ENCODE data around the gene IL12RB2.
"Not testable (repeated sequence)": the region's sequence is repeated elsewhere in the genome, so short reads cannot be mapped to it uniquely, and the experiment has no call there.

The IL12RB2 gene

GRCh38 chr1:67401443-67401842, 93.8 kb downstream of the IL12RB2 start:
- no peak for DNase-seq

DNA sequence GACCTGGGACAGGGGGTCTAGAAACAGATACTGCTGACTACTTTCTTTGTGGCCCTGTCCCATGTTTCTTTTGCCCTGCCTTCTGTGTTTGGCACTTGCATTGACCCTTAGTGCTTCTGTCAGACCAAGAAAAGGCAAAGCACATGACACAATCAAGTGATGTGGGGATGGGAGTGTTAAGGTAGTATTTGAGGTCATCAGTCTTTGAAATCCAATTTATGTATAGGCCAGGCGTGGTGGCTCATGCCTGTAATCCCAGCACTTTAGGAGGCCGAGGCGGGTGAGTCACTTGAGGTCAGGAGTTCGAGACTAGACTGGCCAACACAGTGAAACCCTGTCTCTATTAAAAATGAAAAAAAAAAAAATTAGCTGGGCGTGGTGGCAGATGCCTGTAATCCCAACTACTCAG, 96.5 kb downstream of the IL12RB2 start:
- no peak for DNase-seq

DNA sequence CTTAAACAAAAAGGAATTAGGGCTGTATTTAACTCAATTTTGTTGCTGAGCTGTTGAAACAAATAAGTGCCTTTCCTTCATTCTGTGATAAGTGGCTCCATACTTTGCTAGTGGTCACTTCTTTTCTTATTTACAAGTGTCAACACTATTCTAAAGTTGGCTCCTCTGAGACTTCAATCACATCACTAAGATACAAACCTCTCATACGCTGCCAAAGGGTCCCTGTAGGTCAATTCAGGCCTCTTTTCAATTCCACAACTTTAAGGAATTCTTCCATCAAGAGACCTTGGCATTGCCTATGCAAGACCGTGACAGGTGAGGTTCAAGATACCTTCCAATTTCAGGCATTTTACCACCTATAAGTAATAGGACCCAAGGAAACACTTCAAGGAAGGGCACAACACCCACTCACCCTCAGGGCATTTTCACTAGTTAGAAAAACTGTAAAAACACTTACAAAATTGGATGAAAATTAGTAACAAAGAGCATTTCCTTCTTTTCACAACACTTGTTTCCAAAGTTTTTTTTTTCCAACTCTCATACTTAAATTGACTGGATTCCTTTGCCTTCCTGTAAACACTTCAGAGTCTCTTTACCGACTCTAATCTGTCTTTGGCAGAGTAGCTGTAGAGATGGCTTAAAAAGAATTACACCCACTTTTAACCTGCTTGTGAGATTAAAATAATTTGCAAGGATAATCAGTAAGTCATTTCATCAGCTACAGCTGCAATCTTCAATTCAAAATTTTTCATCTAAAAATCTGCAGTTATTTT, 98.0 kb downstream of the IL12RB2 start:
- no peak for DNase-seq

DNA sequence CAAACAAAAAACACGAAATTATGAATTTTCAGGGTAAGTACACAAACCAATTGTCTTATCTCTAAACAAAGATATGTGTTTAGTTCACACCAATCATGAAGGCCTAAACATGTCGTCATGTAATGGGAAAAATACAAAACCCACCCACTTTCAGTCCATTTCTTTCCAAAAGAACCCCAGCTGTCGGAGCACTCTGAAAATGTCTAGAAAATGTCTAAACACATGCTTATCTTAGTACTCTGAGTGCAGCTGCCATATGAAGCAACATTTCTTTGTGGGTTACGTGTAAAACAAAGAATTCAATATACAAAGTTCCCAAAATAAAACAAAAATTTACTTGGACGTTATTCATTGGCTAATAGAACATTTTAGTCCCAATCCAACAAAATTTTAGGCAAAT, 99.8 kb downstream of the IL12RB2 start:
- no peak for DNase-seq

- DNase-seq = no peak
Observed at GRCh38 chr1:67408148-67408547, 100.5 kb downstream of the IL12RB2 start.

- DNase-seq = not testable (repeated sequence)
Observed at GRCh38 chr1:67413101-67413500, 105.4 kb downstream of the IL12RB2 start.

DNA sequence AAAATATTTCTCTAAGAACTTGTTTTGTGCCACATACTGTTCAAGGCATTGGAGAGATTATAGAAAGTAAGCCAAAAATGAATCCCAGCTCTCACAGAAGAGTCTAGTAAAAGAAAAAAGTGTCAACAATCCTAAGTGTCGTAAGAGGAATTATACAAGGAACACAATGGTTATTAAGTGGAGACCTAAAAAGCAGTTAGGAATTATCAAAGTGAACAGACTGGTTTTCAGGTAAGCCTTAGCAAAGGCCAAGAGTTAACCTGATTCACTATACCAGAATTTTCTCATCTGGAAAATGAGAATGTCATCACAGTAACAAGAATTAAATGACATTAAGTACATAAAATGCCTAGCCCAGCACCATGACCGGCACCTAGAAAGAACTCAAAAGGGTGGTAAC, 106.9 kb downstream of the IL12RB2 start:
- DNase-seq = no peak

DNA sequence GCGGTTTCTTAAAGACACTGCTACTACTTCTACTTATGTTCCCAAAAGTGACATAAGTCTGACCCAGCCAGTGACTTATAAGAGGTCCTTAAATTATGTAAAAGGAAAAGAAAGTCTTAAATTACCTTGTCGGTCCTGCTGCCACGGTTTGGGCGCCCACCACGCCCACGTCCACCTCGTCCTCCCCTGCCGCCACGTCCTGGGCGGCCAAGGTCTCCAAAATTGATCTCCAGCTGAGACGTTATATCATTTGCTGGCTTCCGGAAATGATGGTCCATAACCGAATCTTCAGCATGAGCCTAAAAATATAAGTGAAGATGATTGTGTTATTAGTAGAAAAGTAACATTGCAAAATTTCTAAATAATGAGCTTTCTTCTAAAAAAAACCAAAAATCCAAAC, 107.4 kb downstream of the IL12RB2 start:
- DNase-seq = no peak

DNA sequence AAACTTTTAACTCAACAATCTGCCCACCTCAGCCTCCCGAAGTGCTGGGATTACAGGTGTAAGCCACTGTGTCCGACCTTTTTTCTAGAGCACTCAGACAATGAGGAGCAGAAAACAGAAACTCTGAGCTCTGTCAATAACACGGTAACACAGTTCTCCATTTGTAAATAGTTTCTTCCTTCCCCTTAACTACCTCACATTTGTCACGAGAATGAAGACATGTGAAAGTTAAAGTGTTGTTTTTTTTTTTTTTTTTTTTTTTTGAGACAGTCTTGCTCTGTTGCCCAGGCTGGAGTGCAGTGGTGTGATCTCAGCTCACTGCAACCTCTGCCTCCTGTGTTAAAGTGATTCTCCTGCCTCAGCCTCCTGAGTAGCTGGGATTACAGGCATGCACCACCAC, 110.1 kb downstream of the IL12RB2 start:
- not testable (repeated sequence) for DNase-seq

GRCh38 chr1:67418839-67419586, 111.3 kb downstream of the IL12RB2 start:
- no peak for DNase-seq

- no peak for DNase-seq
Observed at GRCh38 chr1:67420835-67421492, 113.3 kb downstream of the IL12RB2 start.

DNA sequence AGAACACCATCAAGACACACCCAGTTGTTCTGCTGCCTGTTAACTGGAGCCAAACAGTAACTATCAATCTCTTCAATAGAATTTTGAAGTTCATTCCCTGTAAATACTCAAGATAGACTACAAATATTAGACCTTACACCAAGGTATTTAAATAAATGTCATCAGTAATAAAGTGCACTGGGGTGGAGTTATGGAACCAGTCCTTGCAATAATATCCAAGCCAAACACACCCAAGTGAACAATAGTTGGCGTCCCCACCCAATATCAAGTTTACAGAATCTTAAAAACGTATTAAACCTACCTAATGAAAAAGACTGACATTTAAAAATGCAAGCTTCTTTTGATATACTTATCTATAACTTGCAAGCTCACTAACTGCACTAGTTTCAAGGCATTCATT, 119.8 kb downstream of the IL12RB2 start:
- no peak for DNase-seq

DNA sequence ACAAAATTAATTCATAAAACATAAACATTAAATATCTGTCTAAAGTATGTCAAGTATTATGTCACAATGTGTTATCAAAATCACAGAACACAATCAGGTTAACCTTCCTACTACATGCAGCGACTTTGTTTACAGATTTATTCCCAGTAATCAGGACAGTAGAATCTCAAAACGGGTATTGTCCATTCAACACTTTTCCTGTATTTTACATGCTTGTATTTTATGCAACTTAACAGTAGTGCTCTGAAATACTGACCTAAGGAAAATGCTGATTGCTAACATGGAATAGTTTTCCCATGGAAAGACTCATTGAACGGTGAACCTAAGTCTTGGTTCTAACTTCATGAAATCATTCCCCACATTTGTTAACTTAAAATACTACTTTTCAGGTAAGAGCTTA, 120.3 kb downstream of the IL12RB2 start:
- no peak for DNase-seq

DNA sequence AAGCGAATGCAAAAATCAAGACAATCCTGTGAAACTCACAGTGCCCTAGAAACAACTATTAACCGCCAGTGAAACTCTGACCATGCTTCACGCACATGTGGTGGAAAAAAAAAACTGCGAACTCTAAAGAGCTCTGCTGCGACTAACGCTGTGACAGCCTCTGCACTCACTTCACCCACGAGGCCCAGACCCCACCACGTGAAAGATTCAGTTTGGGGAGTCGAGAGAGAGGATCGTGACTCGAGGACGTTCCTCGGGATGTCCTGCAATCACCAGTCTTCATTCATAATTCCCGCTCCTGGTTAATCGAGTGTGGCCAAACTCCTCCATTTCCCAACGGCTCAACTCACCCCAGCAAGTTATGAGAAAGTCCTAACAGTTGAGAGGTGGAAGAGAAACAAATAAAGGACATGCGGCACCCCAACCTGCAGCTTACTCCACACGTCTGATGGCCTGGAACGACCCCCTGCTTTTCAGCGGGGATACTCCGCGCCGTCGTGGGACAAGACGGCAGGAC, 121.4 kb downstream of the IL12RB2 start:
- peak; percentile 9 for DNase-seq

GRCh38 chr1:67429528-67430357, 122.1 kb downstream of the IL12RB2 start:
- DNase-seq = peak; percentile 12

DNA sequence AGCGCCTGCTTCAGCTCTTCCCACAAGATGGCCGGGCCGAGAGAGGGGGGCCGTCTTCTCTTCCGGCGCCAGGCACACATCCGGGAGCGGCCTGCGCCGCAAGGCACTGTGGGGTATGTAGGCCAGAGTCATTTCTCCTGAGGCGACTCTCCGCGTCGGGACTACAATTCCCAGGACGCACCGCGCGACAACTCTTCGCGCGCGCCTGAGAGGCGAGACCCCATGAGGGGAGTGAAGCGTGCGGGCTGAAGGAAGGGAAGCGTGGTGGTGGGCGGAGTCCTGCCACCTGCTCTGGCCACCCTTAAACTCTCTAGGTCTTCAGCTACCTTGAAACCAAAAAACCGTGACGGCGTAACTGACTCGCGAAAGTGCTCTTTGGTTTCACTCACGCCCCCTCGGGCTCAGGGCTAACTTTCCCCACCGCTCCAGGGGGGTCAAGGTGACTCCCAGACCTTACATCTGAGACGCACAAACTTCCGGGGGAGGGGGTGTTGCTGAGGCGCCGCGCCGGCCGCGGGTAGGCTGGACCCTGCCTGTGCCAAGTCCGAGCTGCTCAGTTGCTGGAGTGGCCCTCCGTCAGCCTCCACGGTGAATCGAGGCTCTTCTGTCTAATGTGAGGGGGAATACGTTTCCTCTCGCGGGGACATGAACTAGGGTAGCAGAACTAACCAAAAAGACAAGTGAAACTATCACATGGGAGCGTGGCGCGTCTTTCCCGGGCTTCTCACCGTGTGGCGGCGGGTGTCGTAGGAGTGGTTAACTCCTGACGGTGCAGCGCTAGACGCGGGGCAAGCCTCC, 122.9 kb downstream of the IL12RB2 start, which contains the start of gene SERBP1:
SERBP1 (minus strand) TSS at position 45 of the 798 bp plus-strand sequence. CDS start 102 bp downstream, outside the sequence.
- peak; percentile 95 for DNase-seq

- DNase-seq = no peak
Observed at GRCh38 chr1:67431156-67431765, 123.6 kb downstream of the IL12RB2 start.

GRCh38 chr1:67431869-67432578, 124.4 kb downstream of the IL12RB2 start:
- no peak for DNase-seq

DNA sequence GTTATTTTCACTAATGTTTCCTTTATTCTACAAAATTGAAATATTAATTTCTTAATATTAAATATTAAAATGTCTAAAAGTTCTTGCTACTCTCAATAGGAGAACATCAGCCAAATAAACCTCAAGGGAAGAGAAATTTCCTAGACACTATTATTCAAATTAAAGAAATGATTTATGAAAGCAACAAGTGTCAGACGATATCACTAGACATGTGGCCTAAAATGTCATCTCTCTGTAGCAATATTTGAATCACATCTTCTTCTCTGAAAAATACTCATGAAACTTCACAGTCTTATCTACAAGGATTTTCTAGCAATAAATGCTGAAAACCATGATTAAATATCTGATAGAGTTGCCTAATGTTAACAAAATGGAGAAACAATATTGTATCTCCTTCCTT, 125.1 kb downstream of the IL12RB2 start:
- no peak for DNase-seq

- no peak for DNase-seq
Observed at GRCh38 chr1:67433837-67434236, 126.2 kb downstream of the IL12RB2 start.

Measured in effector CD4-positive, alpha-beta T cell (primary cell).